Right lobe of liver (tissue), 4 donors: Measurements from ENCODE around the gene PIGP.

Experiments
- CTCF ChIP-seq, 4 donors: fragments of 200-600 bp in 3 of 4; fragments of 450-650 bp in 1 of 4; IDR thresholded peaks; one replicate each; pipeline versions ENCODE4 v1.5.1 to v1.8.0; 2016 to 2022; ENCODE audit warnings: antibody characterized with exemption in 4 of 4, mild to moderate bottlenecking in 2 of 4
- POLR2A ChIP-seq: fragments of 450-650 bp; IDR thresholded peaks from one replicate; pipeline ENCODE4 v1.6.1; 2017; ENCODE audit warnings: antibody characterized with exemption, mild to moderate bottlenecking
- donor health status: DM: no; HTN: no; CAD: no.
- donor health status: DM: no; HTN: no; CAD: no.
- donor health status: DM: no; HTN: yes; CAD: no.

DNA sequence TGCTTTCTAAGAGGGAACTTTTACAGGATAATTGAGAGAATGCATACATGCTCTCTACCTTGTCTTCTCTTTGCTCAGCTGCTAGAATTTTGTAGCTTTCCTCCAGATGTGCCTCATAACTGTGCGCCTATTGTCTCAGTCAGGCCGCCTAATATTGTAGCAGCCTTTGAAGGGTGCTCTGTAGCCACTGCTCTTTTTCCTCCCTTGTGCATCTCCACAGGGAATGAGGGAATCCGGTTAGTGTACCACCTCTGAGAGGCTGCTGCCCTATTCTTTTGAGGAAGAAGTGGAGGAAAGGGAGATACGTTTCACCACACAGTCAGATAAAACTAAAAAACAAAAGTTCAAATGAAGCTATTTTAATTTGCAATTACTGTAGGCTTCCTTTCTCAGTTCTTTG is 22.9 kb upstream of the PIGP start:
- TF ChIP-seq CTCF (IDR thresholded peaks at IDR 0.05) (no peak), POLR2A (no peak)
